Right ventricle myocardium inferior (tissue), 1 donor: ENCODE measurements around the gene CCDC182. TPM values are rescaled to one million over a fixed set of nuclear protein-coding genes. Genes with fewer than 3 reads are reported as not detected.

ENCODE experiments used
- ATAC-seq: fragments of 200-7000 bp; cut with Tn5 transposase; one replicate; pipeline ENCODE4 v1.9.1; 2020; ENCODE audit warnings: mild to moderate bottlenecking, moderate library complexity
- DNase-seq: peaks from one replicate; pipeline ENCODE4 v3.0.0; 2021; ENCODE audit errors: missing footprints
- intact Hi-C: fragments of 100-400 bp; cut with DNase I; formaldehyde crosslinking; loops from one replicate; pipeline ENCODE4 v1.11.0; 2022
- long read RNA-seq: library from polyadenylated mRNA; unstranded; transcript quantifications from one replicate; pipeline ENCODE4 v2.0.0, GENCODE V29; 2021
- total RNA-seq: library from RNA; stranded (reverse); fragmentation: NEBNext Ultra II Directional; extraction: Animal tissue kit (Norgen Biotek cat#: 25700); gene quantifications from one replicate; pipeline ENCODE4 v1.2.1, GENCODE V29; 2021
- donor health status: DM: no; HTN: yes; CAD: no; lungs with severe emphysema.

Gene CCDC182
- not detected for total RNA-seq
- long read RNA-seq = 0 reads

DNA sequence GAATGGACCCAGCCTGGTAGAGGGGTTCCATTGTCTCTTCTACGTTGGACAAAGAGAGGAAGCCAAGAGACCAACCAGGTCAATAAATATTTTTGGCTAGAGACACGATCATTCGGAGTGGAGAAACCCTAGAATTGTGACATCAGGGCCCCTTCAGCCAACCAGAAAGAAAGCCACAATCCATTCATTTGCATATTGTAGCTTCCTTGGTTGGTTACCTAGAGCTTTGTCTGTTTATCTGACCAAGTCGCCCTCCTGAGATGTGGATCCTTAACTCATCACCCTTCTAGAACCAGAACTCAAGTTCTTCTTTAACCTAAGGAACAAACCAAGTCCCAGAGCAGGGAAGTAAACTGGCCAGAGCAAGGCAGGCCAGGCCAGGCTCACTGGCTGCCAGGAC lies at the start of gene CCDC182:
TSS of gene CCDC182 (minus strand) at position 58 of the 400 bp plus-strand sequence. CDS start at position 31, 27 bp downstream.
- ATAC-seq (no peak), DNase-seq (no peak)
- intact Hi-C loops = loop anchor here (5.0 to 10.0 kb wide), 2 partner anchors 148 to 500 kb away; no protein-coding TSS in a partner anchor

DNA sequence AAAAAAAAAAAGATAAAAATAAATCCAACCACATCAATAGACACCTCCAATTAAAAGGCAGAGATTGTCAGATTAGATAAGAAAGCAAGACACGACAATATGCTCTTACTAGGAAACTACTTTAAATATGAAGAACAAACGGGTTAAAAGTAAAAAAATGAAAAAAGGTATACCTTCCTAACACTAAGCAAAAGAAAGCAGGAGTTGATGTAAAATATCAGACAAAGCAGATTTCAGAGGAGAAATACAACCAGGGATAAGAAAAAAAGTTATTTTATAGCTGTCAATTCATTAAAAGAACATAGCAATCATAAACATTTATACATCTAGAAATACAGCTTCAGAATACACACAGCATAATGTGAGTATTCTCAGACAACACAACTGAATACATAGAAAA lies 49.7 kb upstream of the CCDC182 start:
- intact Hi-C loops = no loop called here
- ATAC-seq (no peak), DNase-seq (no peak)

DNA sequence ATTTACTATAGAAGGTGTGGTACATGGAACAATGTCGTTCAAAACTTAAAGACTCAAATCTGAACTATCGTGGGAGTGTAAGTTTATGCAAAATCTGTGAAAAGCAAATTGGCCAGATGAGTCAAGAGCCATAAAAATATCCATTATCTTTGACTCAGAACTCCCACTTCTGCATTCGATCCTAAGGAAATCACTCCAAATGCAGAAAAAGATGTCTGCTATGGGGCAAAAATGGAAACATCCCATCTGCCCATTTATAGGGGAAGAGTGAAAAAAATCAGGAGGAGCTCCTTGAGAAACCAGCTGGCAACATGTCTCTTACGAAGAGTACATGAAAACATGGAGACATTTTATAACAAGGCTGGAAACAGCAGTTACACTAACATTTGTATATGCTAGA lies 43.6 kb upstream of the CCDC182 start:
- DNase-seq (no peak), ATAC-seq (no peak)
- intact Hi-C loops = no loop called here

DNA sequence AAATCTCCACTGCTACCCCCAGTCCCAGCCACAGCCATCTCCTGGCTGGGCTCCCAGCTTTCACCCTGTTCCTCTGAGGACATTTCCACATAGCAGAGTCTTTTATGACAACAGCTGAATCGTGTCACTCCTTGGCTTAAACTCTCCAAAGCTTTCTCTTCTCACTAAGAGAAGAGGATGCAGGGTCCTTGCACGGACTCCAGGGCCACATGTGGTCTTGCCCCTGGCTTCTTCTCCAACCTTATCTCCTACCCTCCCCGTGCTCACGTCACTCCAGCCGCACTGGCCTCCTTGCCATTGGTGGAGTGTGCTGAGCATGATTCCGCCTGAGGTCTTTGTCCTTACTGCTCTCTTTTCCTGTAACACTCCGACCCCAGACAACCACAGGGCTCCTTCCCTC lies 39.9 kb upstream of the CCDC182 start:
- intact Hi-C loops = no loop called here
- DNase-seq (peak; percentile 80), ATAC-seq (peak; percentile 92)

- DNase-seq = no peak
- intact Hi-C loops = no loop called here
- ATAC-seq = peak; percentile 1
Observed at GRCh38 chr17:57784226-57784895, 39.3 kb upstream of the CCDC182 start.

DNA sequence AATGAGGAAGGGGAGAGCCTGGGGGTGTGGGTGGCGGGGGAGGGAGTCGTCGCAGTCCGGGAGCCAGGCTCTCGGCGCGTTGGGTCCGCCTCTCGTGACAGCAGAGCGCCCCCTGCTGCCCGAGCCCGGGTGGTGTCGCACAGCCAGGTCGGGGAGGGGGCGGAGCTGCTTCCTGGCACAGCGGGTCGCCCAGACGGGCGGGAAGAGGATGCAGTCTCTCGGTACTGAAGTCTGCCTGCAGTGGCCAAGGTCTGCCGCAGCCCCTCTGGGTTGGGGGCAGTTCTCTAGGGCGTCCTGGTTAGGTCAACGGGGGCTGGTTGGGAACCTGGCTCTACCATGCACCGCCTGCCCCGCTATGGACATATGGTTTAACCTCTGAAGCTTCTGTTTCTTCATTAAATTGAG lies 38.2 kb upstream of the CCDC182 start:
- intact Hi-C loops = no loop called here
- peak; percentile 55 for ATAC-seq
- peak; percentile 89 for DNase-seq

DNA sequence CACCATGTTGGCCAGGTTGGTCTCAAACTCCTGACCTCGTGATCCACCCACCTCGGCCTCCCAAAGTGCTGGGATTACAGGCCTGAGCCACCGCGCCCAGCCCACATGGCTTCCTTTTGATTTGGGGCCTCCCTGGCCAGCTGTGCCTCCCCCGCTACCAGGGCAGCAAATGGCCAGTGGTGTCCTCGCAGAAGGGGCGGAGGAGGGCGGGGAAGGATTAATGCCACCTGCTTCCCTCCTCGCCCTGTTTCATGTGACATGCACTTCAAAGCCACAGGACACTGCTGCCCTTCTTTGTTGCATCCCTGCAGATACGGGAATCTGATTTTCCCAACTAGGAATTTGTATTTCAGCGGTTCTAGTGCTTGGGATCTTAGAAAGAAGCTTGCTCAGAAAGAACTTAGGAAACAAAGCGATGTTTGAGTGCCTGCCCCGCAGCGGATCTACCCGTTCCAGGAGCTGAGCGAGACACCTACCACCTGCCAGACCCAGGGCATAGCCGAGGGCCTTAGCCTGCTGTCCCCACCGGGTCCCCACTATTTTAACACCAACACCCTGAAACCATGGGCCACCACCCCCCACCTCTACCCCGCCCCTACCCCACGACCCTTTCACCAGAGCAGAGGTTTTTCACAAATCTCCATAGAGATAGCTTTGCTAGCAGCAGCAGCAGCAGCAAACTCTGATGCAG lies 37.7 kb upstream of the CCDC182 start:
- ATAC-seq (no peak), DNase-seq (no peak)
- intact Hi-C loops = no loop called here

DNA sequence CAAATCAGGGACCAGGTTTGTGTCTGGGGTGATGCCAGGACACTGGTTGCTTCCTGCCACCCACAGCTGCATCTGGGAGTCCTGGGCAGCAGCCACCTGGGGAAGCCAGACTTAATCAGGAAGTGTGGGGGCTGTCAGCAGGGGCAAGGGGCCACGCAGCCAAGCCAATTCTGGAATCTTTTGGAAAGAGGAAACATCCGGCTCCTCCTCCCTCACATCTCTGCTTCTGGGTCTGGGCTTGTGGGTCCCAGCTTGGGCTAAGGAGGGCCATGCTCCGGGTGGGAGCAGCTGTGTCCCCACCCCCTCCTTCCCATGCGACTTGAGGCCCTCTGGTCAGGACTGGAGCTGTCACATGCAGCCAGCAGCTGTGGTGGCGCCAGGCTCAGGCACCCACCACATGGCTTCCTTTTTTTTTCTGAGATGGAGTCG lies 37.0 kb upstream of the CCDC182 start:
- ATAC-seq (no peak), DNase-seq (no peak)
- intact Hi-C loops = no loop called here

DNA sequence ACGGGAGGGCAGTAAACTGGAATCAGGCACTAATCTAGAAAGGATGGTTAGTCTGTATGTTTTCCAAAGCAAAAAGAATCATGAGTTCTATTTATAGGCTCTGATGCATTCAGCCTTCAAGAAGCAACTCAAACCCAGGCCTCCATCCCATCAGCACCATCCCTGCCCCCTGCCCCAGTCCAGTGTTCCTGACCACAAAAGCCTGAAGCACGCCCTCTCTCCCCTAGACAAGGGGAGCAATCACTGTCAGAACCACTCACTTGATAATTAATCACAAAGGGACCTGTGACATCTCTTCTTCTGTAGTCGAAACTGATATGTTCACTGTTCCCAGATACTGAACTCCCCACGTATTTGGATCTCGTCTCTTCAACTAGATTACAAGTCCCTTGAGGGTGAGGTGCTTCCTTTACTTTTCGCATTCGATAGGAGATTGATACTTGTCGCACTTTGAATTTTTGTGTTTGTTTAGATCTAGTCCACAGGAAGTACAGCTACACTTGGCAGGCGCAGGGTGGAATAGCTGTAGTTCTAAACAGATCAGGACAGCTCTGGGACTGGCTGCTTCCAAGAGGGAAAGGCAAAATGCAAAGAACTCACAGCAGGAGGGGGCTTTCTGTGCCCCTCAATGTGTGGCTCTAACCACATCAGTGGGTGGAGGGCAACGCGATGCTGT lies 36.4 kb upstream of the CCDC182 start:
- DNase-seq (no peak), ATAC-seq (no peak)
- intact Hi-C loops = no loop called here

- ATAC-seq = no peak
- no peak for DNase-seq
- intact Hi-C loops = no loop called here
Observed at GRCh38 chr17:57779706-57780105, 34.6 kb upstream of the CCDC182 start.

GRCh38 chr17:57778306-57778705 lies 33.2 kb upstream of the CCDC182 start:
- ATAC-seq (no peak), DNase-seq (no peak)
- intact Hi-C loops = no loop called here

- intact Hi-C loops = no loop called here
- ATAC-seq (no peak), DNase-seq (no peak)
Observed at GRCh38 chr17:57776366-57776765, 31.3 kb upstream of the CCDC182 start.

DNA sequence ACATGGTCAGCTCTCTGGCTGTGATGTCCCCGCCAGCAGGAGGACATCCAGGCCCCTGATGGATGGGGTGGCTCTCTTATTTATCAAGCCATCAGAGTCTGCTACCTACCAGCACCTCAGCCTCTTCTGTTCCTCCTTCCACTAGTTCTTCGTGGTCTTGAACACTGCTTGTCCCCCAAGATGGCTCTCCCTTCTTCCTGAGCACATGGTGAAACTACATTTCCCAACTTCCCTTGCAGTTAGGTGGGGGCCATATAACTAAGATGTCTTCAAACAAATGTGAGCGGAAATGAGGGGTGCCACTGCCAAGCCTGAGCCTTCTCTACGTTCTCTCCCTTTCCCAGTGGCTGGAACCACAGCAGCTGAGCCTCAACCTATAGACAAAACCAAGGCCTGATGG lies 29.8 kb upstream of the CCDC182 start:
- ATAC-seq (no peak), DNase-seq (no peak)
- intact Hi-C loops = no loop called here

DNA sequence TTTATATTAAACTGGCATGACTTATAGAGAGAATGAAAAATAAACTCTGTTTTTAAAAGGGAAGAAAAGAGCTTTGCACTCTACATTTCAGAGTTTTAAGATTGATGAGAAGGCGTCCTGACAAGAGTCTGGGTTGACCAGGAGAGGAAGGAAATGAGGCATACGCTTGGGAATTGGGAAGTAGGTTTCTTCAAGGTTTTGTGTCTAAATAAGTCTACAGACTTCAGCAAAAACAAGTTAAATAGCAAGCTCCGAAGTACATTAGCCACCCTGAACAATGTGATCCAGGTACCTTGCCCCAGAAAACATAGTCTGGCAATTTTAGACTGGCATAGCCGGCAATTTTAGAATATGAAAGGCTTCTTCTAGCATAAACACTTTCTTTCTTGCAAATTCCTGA lies 28.5 kb upstream of the CCDC182 start:
- ATAC-seq = no peak
- no peak for DNase-seq
- intact Hi-C loops = no loop called here

GRCh38 chr17:57772774-57773173 lies 27.7 kb upstream of the CCDC182 start:
- DNase-seq = no peak
- intact Hi-C loops = no loop called here
- ATAC-seq = no peak

DNA sequence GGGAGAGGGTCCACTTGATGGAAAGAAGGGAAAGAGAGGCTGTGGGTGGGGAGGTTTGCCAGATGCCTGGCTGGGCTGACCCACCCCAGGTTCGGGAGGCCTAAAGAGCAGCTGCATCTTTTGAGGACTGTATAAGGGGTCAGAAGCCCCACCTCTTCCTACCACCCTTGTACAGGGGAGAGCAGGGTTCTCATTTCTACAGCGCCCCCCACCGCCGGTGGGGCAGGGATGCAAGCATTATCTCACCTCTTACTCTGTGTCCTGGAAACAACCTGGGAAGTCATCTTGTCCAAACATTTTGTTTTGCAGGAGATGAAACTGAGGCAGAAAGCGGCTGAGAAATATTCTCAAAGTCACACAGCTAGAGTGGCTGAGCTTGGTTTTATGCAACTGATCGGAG lies 22.5 kb upstream of the CCDC182 start:
- DNase-seq (no peak), ATAC-seq (no peak)
- intact Hi-C loops = no loop called here

DNA sequence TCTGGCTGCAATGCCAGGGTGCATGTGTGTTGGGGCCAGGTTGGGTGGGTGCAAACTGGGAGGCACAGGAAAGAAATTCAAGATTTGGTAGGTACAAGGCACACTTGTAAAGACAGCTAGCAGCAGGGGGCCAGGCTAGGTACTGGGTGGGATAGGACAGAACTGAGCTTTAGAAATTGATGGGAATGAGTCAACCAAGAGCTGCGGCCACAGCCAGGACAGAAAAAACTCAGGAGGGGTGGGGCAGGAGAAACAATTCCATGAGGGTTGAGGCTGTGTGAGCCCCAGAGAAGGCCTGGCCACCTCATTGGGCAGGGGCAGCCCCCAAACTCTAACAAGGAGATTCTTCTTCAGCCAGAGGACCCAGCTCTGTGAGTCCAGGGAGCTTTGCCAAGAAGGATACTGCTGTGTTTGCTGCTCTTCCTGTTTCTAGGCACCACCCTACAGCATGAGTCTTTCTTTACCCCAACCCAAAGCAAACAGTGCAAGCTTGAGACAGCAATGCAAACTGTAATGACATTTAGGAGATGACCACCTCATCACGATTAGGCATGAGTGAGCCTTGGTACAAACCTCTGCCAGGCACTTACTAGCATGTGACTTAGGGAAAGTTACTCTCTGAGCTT lies 21.3 kb upstream of the CCDC182 start:
- ATAC-seq = no peak
- intact Hi-C loops = no loop called here
- DNase-seq = no peak

- intact Hi-C loops = no loop called here
- no peak for ATAC-seq
Observed at GRCh38 chr17:57762452-57763395, 17.6 kb upstream of the CCDC182 start.

DNA sequence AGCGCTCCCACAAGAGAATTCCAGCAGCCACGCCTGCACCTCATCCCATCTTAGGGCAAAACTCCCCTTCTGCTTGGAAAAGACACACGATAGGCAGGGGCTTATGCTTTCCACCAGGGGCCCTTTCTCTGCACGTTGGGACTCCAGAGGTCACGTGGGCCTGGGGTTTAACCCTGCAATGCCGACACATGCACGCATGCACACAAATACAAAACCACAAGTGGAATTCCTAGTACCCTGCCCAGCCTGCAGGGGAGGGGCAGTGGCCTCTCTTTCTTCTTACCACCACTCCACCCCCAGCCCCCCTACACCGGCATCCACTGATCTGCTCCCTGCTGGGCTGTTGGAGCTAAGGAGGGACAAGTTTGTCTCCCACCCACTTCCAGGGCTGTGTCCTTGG lies 16.8 kb upstream of the CCDC182 start:
- DNase-seq (no peak), ATAC-seq (no peak)
- intact Hi-C loops = no loop called here

More at GRCh38 chr17:57762452-57763395, 17.6 kb upstream of the CCDC182 start:
- DNase-seq = no peak
